HUES6 (cell line): ENCODE measurements around the gene HRAS.
"Not testable (repeated sequence)": the region's sequence is repeated elsewhere in the genome, so short reads cannot be mapped to it uniquely, and the experiment has no call there.

Source experiments
- H3K27ac ChIP-seq: 2 replicates; pipeline ENCODE4 v1.7.0; 2013; ENCODE audit warnings: low read depth, mild to moderate bottlenecking, low read length, inconsistent platforms
- H3K27me3 ChIP-seq: 2 replicates; pipeline ENCODE4 v1.6.1; 2013; ENCODE audit warnings: low read length; ENCODE audit not compliant: control insufficient read depth, insufficient read depth
- H3K36me3 ChIP-seq: 2 replicates; pipeline ENCODE4 v1.6.1; 2013; ENCODE audit warnings: low read length; ENCODE audit not compliant: control insufficient read depth, insufficient read depth
- H3K4me1 ChIP-seq: 2 replicates; pipeline ENCODE4 v1.6.1; 2013; ENCODE audit warnings: low read length; ENCODE audit not compliant: control insufficient read depth, insufficient read depth
- H3K4me3 ChIP-seq: 2 replicates; pipeline ENCODE4 v1.5.1; 2013; ENCODE audit warnings: low read depth, low read length
- H3K9ac ChIP-seq: one replicate; pipeline ENCODE4 v1.6.1; 2013; ENCODE audit warnings: mild to moderate bottlenecking, low read length
- H3K9me3 ChIP-seq: 2 replicates; pipeline ENCODE4 v1.6.1; 2013; ENCODE audit warnings: low read depth, low read length; ENCODE audit not compliant: control insufficient read depth, insufficient read depth

The HRAS gene

GRCh38 chr11:575313-575995 lies 40.1 kb upstream of the HRAS start:
- Histone ChIP-seq H3K27me3 (peaks cover 20% of the 10 kb centered on the region), H3K27ac (no peak overlapping the region), H3K4me3 (peak overlapping the region; percentile 86), H3K36me3 (peaks cover 5% of the 10 kb centered on the region), H3K4me1 (peaks cover 33% of the 10 kb centered on the region), H3K9ac (peak overlapping the region; percentile 56), H3K9me3 (no peaks in the 10 kb centered on the region)

- Histone ChIP-seq H3K36me3 (peaks cover 5% of the 10 kb centered on the region), H3K4me3 (peak overlapping the region; percentile 86), H3K4me1 (peaks cover 33% of the 10 kb centered on the region), H3K9me3 (no peaks in the 10 kb centered on the region), H3K27me3 (peaks cover 20% of the 10 kb centered on the region), H3K9ac (peak overlapping the region; percentile 56), H3K27ac (no peak overlapping the region)
Measured at GRCh38 chr11:574632-575312, 39.4 kb upstream of the HRAS start.

GRCh38 chr11:574031-574570 lies 38.7 kb upstream of the HRAS start:
- Histone ChIP-seq H3K27me3 (peaks cover 20% of the 10 kb centered on the region), H3K4me3 (peak overlapping the region; percentile 34), H3K4me1 (peaks cover 37% of the 10 kb centered on the region)
- not testable (repeated sequence) for H3K9ac ChIP-seq, H3K9me3 ChIP-seq, H3K36me3 ChIP-seq, H3K27ac ChIP-seq

- Histone ChIP-seq H3K9me3 (no peaks in the 10 kb centered on the region), H3K27me3 (peaks cover 20% of the 10 kb centered on the region), H3K4me3 (no peak overlapping the region), H3K27ac (no peak overlapping the region), H3K36me3 (peaks cover 4% of the 10 kb centered on the region), H3K4me1 (peaks cover 37% of the 10 kb centered on the region), H3K9ac (no peak overlapping the region)
Measured at GRCh38 chr11:573146-573759, 37.9 kb upstream of the HRAS start.

GRCh38 chr11:571802-572185 lies 36.4 kb upstream of the HRAS start:
- Histone ChIP-seq H3K4me3 (no peak overlapping the region), H3K9me3 (no peaks in the 10 kb centered on the region), H3K36me3 (no peaks in the 10 kb centered on the region; the same call in 1 of the 2 replicates), H3K9ac (no peak overlapping the region), H3K27me3 (peaks cover 24% of the 10 kb centered on the region), H3K4me1 (peaks cover 28% of the 10 kb centered on the region), H3K27ac (no peak overlapping the region)

GRCh38 chr11:569158-569885 lies 33.9 kb upstream of the HRAS start:
- no peaks in the 10 kb centered on the region for H3K36me3 ChIP-seq
- H3K4me1 ChIP-seq = peaks cover 33% of the 10 kb centered on the region
- H3K4me3 ChIP-seq = peak overlapping the region; percentile 68
- peak overlapping the region; percentile 63; the same call in 1 of the 2 replicates for H3K27ac ChIP-seq
- peak overlapping the region; percentile 69 for H3K9ac ChIP-seq
- no peaks in the 10 kb centered on the region for H3K9me3 ChIP-seq
- H3K27me3 ChIP-seq = peaks cover 11% of the 10 kb centered on the region

GRCh38 chr11:568306-569157 lies 33.2 kb upstream of the HRAS start:
- H3K27ac ChIP-seq = peak overlapping the region; percentile 63; the same call in 1 of the 2 replicates
- peaks cover 8% of the 10 kb centered on the region for H3K27me3 ChIP-seq
- H3K4me1 ChIP-seq = peaks cover 30% of the 10 kb centered on the region
- no peaks in the 10 kb centered on the region for H3K9me3 ChIP-seq
- peaks cover 4% of the 10 kb centered on the region; the same call in 1 of the 2 replicates for H3K36me3 ChIP-seq
- peak overlapping the region; percentile 91 for H3K4me3 ChIP-seq
- peak overlapping the region; percentile 69 for H3K9ac ChIP-seq

GRCh38 chr11:567629-568292 lies 32.4 kb upstream of the HRAS start:
- H3K9me3 ChIP-seq = no peaks in the 10 kb centered on the region
- peaks cover 30% of the 10 kb centered on the region for H3K4me1 ChIP-seq
- H3K9ac ChIP-seq = peak overlapping the region; percentile 57
- peak overlapping the region; percentile 91 for H3K4me3 ChIP-seq
- no peak overlapping the region for H3K27ac ChIP-seq
- H3K27me3 ChIP-seq = peaks cover 4% of the 10 kb centered on the region; the same call in 1 of the 2 replicates
- peaks cover 10% of the 10 kb centered on the region; the same call in 1 of the 2 replicates for H3K36me3 ChIP-seq

- Histone ChIP-seq H3K9me3 (no peaks in the 10 kb centered on the region), H3K9ac (peak overlapping the region; percentile 57), H3K4me1 (peaks cover 30% of the 10 kb centered on the region), H3K4me3 (peak overlapping the region; percentile 91), H3K36me3 (peaks cover 10% of the 10 kb centered on the region; the same call in 1 of the 2 replicates), H3K27ac (no peak overlapping the region), H3K27me3 (peaks cover 4% of the 10 kb centered on the region; the same call in 1 of the 2 replicates)
Measured at GRCh38 chr11:567011-567628, 31.7 kb upstream of the HRAS start.
